Ishikawa (cell line): ENCODE data around the gene POLN.

Source experiments
- EP300 ChIP-seq: IDR thresholded peaks from 2 replicates; pipeline ENCODE4 v1.6.1; 2012; ENCODE audit warnings: borderline replicate concordance
- TAF1 ChIP-seq: IDR thresholded peaks from 2 replicates; pipeline ENCODE4 v1.6.1; 2012; ENCODE audit warnings: low read depth, mild to moderate bottlenecking
- YY1 ChIP-seq: IDR thresholded peaks from 2 replicates; pipeline ENCODE4 v1.6.1; 2012; ENCODE audit warnings: low read depth

DNA sequence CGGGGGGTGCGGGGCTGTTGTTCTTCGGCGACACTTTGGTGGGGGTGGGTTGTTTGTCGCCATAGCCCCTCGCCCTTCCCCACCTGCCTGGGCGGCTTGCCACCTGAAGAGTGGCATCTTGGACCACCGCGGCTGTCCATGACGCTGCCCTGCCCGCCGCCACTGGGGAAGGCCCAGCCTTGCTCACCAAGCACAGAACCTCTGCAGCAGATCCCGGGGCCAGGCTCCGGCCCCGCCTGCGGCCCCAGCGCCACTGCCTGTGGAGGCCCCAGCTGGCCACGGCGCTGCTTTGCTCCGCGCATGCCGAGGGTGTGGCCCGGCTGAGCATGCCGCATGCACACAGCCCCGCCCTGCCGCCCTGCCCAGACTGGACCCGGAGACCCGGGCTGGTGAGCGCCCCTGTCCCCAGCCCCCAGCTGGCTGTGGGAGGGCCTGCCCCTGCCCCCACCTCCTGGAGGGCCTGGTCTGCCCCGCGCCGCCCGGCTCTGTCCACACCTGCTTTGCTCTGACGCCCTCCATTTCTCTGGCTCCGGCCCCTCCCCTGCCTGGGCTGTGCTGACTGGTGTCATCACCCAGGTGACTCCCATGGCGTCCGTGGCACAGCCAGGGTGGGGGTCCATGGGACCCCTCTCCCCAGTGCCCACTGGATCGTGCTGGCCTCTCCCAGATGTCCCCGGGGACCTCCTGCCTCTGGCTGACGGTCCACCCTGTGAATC is 177.5 kb downstream of the POLN start:
- no peak for TF ChIP-seq TAF1
- peak; percentile 48; the same call in 1 of the 2 replicates for TF ChIP-seq YY1
- TF ChIP-seq EP300, result no peak
